Glutamatergic neuron (in vitro differentiated cells): ENCODE results near the gene C9orf43. TPM values are rescaled to one million over a fixed set of nuclear protein-coding genes. Genes with fewer than 3 reads are reported as not detected.
"Not testable (repeated sequence)": the region's sequence is repeated elsewhere in the genome, so short reads cannot be mapped to it uniquely, and the experiment has no call there.

Experiments
- DNase-seq: peaks from one replicate; pipeline ENCODE4 v3.0.0; 2022
- H3K27ac Mint-ChIP-seq: one replicate; pipeline ENCODE4 v1.8.0; 2020; ENCODE audit warnings: mild to moderate bottlenecking, mixed read lengths, inconsistent platforms; ENCODE audit not compliant: unreplicated experiment
- H3K27me3 Mint-ChIP-seq: one replicate; pipeline ENCODE4 v1.8.0; 2020; ENCODE audit warnings: mild to moderate bottlenecking, moderate library complexity, mixed read lengths, inconsistent platforms; ENCODE audit not compliant: unreplicated experiment
- H3K36me3 Mint-ChIP-seq: one replicate; pipeline ENCODE4 v1.8.0; 2020; ENCODE audit warnings: mild to moderate bottlenecking, mixed read lengths, inconsistent platforms; ENCODE audit not compliant: unreplicated experiment
- H3K4me1 Mint-ChIP-seq: one replicate; pipeline ENCODE4 v1.8.0; 2020; ENCODE audit warnings: mild to moderate bottlenecking, low read depth, mixed read lengths, inconsistent platforms; ENCODE audit not compliant: unreplicated experiment
- H3K4me3 Mint-ChIP-seq: one replicate; pipeline ENCODE4 v1.8.0; 2020; ENCODE audit warnings: mild to moderate bottlenecking, mixed read lengths, inconsistent platforms; ENCODE audit not compliant: unreplicated experiment
- H3K9me3 Mint-ChIP-seq: one replicate; pipeline ENCODE4 v1.8.0; 2020; ENCODE audit warnings: mild to moderate bottlenecking, moderate library complexity, mixed read lengths, inconsistent platforms; ENCODE audit not compliant: unreplicated experiment
- long read RNA-seq: library from polyadenylated mRNA; unstranded; transcript quantifications from one replicate; pipeline ENCODE4 v2.0.0, GENCODE V29; 2020; ENCODE audit not compliant: unreplicated experiment
- total RNA-seq: library from RNA; stranded (reverse); fragmentation: NEBNext Ultra II Directional; extraction: Animal tissue kit (Norgen Biotek cat#: 25700); gene quantifications from one replicate; pipeline ENCODE4 v1.2.1, GENCODE V29; 2021; ENCODE audit not compliant: unreplicated experiment
- TF ChIP-seq, protein P1 (sequence below): fragments of 200-600 bp; sonication (generic); IDR thresholded peaks from one replicate; pipeline ENCODE4 v1.5.0; 2021; ENCODE audit not compliant: partially characterized antibody, unreplicated experiment

The C9orf43 gene, protein sequence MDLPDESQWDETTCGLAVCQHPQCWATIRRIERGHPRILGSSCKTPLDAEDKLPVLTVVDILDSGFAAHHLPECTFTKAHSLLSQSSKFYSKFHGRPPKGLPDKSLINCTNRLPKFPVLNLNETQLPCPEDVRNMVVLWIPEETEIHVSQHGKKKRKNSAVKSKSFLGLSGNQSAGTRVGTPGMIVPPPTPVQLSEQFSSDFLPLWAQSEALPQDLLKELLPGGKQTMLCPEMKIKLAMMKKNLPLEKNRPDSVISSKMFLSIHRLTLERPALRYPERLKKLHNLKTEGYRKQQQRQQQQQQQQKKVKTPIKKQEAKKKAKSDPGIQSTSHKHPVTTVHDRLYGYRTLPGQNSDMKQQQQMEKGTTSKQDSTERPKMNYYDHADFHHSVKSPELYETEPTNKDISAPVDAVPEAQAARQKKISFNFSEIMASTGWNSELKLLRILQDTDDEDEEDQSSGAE
- total RNA-seq, result 0.47 TPM
- long read RNA-seq, result 0 reads

DNA sequence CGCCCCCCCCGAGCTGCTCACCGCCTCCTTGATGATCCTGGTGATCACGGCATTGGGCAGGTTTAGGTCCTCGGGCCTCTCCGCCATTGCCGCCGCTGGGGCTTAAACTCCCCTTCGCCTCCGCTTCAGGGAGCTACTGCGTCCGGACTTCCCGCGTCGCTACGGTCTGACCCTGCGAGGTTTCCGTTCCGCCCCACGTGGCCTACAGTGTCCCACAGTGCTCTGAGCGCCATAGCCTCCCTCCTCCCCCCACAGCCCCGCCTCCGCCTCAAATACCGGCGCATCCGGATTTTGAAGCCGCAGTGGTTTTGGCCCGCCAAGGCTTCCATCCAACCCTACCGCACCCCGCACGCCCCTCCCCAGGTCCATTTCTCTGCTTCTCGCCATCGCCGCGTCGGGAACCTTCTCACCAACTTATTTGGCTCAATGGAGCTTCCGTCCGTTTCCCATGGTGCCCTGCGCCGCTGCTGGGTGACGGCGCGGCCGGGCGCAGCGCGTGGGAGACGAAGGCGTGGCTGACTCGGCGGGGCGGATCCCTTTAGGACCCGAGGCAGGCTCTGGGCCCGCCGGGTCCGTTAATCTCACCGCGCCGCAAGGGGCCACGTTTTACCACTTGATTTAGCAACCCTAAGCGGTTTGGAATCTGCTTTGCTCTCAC lies at the start of gene C9orf43, which contains the start of gene POLE3:
TSS of gene C9orf43 (plus strand) at position 541 of the 658 bp plus-strand sequence. CDS start 2,747 bp downstream, outside the sequence.
TSS of gene POLE3 (minus strand) at position 469 of the 658 bp plus-strand sequence. CDS start at position 87, 382 bp downstream.
- Mint-ChIP-seq H3K4me1 (peaks cover 2% of the 10 kb centered on the region), H3K9me3 (peaks cover 8% of the 10 kb centered on the region), H3K27ac (peak within 1 kb of the TSS; percentile 92), H3K4me3 (peak within 1 kb of the TSS; percentile 98), H3K27me3 (peaks cover 3% of the 10 kb centered on the region), H3K36me3 (no peaks in the 10 kb centered on the region)
- DNase-seq, result peak; percentile 95
- TF ChIP-seq, protein P1, sequence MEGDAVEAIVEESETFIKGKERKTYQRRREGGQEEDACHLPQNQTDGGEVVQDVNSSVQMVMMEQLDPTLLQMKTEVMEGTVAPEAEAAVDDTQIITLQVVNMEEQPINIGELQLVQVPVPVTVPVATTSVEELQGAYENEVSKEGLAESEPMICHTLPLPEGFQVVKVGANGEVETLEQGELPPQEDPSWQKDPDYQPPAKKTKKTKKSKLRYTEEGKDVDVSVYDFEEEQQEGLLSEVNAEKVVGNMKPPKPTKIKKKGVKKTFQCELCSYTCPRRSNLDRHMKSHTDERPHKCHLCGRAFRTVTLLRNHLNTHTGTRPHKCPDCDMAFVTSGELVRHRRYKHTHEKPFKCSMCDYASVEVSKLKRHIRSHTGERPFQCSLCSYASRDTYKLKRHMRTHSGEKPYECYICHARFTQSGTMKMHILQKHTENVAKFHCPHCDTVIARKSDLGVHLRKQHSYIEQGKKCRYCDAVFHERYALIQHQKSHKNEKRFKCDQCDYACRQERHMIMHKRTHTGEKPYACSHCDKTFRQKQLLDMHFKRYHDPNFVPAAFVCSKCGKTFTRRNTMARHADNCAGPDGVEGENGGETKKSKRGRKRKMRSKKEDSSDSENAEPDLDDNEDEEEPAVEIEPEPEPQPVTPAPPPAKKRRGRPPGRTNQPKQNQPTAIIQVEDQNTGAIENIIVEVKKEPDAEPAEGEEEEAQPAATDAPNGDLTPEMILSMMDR, result no peak

DNA sequence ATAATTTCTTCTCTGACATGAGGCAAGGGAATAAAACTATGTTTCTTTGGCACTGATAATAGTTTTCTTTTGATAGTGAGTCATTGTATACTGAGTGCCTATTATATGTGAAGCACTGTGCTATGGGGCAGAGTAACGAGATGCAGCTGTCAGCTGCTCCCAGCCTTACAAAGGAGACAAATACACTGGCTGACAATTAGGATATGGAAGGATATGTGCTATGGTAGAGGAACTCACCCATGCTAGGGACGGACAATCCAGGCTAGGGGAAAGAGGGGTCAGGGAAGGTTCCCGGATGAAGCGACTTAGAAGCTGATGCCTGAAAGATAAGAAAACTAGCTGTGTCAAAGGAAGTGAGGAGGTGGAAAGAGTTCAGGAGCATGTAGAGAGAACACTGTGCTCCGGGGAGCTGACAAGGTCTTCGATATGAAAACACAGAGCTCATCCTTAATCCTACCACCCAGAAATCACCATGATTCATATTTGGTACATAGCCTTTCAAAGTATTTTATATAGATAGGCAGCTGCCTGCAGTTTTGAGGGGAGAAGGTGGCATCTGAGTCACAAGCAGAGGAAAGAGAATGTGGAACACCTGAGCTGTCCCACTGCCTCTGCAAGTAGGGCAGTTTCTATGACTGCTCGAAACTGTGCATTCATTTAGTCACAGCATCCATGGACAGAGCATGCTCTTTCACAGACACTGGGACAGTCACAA lies 49.1 kb upstream of the C9orf43 start:
- TF ChIP-seq, protein P1, result no peak
- no peak for DNase-seq
- no peak overlapping the region for H3K4me3 Mint-ChIP-seq
- peaks cover 2% of the 10 kb centered on the region for H3K27me3 Mint-ChIP-seq
- no peaks in the 10 kb centered on the region for H3K4me1 Mint-ChIP-seq
- no peak overlapping the region for H3K27ac Mint-ChIP-seq
- no peaks in the 10 kb centered on the region for H3K36me3 Mint-ChIP-seq
- H3K9me3 Mint-ChIP-seq, result no peaks in the 10 kb centered on the region

DNA sequence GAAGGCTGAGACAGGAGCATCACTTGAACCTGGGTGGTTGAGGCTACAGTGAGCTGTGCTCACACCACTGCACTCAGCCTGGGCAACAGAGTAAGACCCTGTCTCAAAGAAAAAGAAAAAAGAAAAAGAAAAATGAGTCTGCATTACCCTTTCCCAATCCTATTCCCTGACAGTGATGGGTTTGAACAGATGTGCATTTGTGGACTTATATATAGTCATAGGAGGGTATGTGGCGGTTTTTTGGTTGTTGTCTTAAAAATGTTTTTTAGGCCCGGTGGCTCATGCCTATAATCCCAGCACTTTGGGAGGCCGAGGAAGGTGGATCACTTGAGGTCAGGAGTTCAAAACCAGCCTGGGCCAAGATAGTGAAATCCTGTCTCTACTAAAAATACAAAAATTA lies 47.2 kb upstream of the C9orf43 start:
- Mint-ChIP-seq H3K27me3 (no peaks in the 10 kb centered on the region), H3K9me3 (no peaks in the 10 kb centered on the region), H3K36me3 (no peaks in the 10 kb centered on the region), H3K27ac (no peak overlapping the region), H3K4me1 (no peaks in the 10 kb centered on the region), H3K4me3 (no peak overlapping the region)
- DNase-seq, result no peak
- TF ChIP-seq, protein P1, result no peak

DNA sequence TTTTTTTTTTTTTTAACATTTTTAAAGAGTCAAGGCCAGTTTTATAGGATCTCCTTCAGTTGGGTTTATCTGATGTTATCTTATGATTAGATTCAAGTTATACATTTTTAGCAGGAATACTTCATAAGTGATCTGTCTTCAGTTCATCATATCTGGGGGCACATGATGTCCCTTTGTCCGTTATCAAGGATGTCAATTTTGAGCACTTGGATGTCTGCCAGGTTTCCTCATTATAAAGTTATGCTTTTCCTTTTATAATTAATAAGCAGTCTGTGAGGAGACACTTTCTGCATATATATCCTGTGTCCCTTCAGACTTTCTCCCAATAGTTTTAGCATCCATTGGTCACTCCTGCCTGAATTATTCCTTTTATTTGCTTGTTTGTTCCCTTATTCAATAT lies 45.6 kb upstream of the C9orf43 start:
- H3K9me3 Mint-ChIP-seq, result no peaks in the 10 kb centered on the region
- no peak for DNase-seq
- no peaks in the 10 kb centered on the region for H3K4me1 Mint-ChIP-seq
- TF ChIP-seq, protein P1, result no peak
- H3K4me3 Mint-ChIP-seq, result no peak overlapping the region
- H3K27me3 Mint-ChIP-seq, result no peaks in the 10 kb centered on the region
- no peaks in the 10 kb centered on the region for H3K36me3 Mint-ChIP-seq
- H3K27ac Mint-ChIP-seq, result no peak overlapping the region

DNA sequence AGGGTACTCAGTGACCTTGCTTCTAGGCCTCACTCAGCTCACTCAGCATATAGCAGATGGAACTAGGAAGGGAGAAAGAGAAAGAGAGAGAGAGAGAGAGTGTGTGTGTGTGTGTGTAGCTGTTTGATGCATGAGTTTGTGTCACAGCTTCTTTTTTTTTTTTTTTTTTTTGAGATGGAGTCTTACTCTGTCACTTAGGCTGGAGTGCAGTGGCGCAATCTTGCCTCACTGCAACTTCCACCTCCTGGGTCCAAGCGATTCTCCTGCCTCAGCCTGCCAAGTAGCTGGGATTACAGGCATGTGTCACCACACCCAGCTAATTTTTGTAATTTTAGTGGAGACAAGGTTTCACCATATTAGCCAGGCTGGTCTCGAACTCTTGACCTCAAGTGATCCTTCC lies 44.9 kb upstream of the C9orf43 start:
- not testable (repeated sequence) for H3K27me3 Mint-ChIP-seq, H3K4me3 Mint-ChIP-seq, H3K36me3 Mint-ChIP-seq, DNase-seq, H3K9me3 Mint-ChIP-seq, H3K27ac Mint-ChIP-seq, H3K4me1 Mint-ChIP-seq
